Colonic mucosa (tissue), 4 donors: ENCODE results near the gene RFFL. TPM values are rescaled to one million over a fixed set of nuclear protein-coding genes. Genes with fewer than 3 reads are reported as not detected.
A peak's percentile ranks its signal among the peaks of the same experiment; 100 is the strongest.

ENCODE experiments used
- DNase-seq: peaks from one replicate; pipeline ENCODE4 v3.0.0-alpha.2; 2020
- H3K27ac ChIP-seq: fragments of 200-600 bp; one replicate; pipeline ENCODE4 v1.8.0; 2021
- H3K27me3 ChIP-seq: fragments of 200-600 bp; one replicate; pipeline ENCODE4 v1.8.0; 2021
- H3K36me3 ChIP-seq: fragments of 200-600 bp; one replicate; pipeline ENCODE4 v1.8.0; 2021
- H3K4me1 ChIP-seq: fragments of 200-600 bp; one replicate; pipeline ENCODE4 v1.8.0; 2021; ENCODE audit warnings: mild to moderate bottlenecking
- H3K4me3 ChIP-seq: fragments of 200-600 bp; one replicate; pipeline ENCODE4 v1.8.0; 2021
- H3K9ac ChIP-seq, 2 donors: one replicate each; pipeline ENCODE4 v1.7.0; 2013; ENCODE audit warnings: control low read depth in 2 of 2, low read depth in 2 of 2, low read length in 2 of 2
- H3K9me3 ChIP-seq: fragments of 200-600 bp; one replicate; pipeline ENCODE4 v1.8.0; 2021
- CTCF ChIP-seq: fragments of 200-600 bp; IDR thresholded peaks from one replicate; pipeline ENCODE4 v1.8.0; 2022; ENCODE audit warnings: antibody characterized with exemption, mild to moderate bottlenecking
- intact Hi-C: fragments of 100-400 bp; cut with DNase I; formaldehyde crosslinking; loops from one replicate; pipeline ENCODE4 v1.14.1; 2022
- total RNA-seq, 2 donors: library from RNA; stranded (reverse); fragmentation: NEBNext Ultra II Directional in 1 of 2; extraction: Animal tissue kit (Norgen Biotek cat#: 25700) in 1 of 2; gene quantifications; one replicate each; pipeline ENCODE4 v1.2.1, GENCODE V29; 2021
- donor health status: healthy.
- donor health status: DM: no; HTN: no; CAD: no.
- donor health status: DM: no; HTN: no; CAD: no.

Gene RFFL
- total RNA-seq, 2 donors from 2014 or later: 48.4 to 82.5 TPM

- intact Hi-C loops: no loop called here
- DNase-seq: no peak
- Histone ChIP-seq H3K4me1 (peaks cover 7% of the 10 kb centered on the region), H3K27me3 (no peaks in the 10 kb centered on the region), H3K9ac (no peak overlapping the region), H3K4me3 (no peak overlapping the region), H3K36me3 (no peaks in the 10 kb centered on the region), H3K9me3 (no peaks in the 10 kb centered on the region), H3K27ac (no peak overlapping the region)
- no peak for TF ChIP-seq CTCF
Measured at GRCh38 chr17:35062308-35062707, 1.2 kb downstream of the RFFL start.

GRCh38 chr17:35057332-35057915 lies 6.1 kb downstream of the RFFL start:
- DNase-seq: no peak
- no peak overlapping the region for H3K27ac ChIP-seq

GRCh38 chr17:35056013-35056412 lies 7.5 kb downstream of the RFFL start:
- TF ChIP-seq CTCF: no peak
- no peak for DNase-seq
- Histone ChIP-seq H3K27me3 (no peaks in the 10 kb centered on the region), H3K27ac (no peak overlapping the region), H3K4me3 (no peak overlapping the region), H3K36me3 (no peaks in the 10 kb centered on the region), H3K4me1 (peaks cover 6% of the 10 kb centered on the region), H3K9me3 (no peaks in the 10 kb centered on the region), H3K9ac (no peak overlapping the region)
- intact Hi-C loops: no loop called here

More at GRCh38 chr17:35057332-35057915, 6.1 kb downstream of the RFFL start:
- Histone ChIP-seq H3K4me3 (no peak overlapping the region), H3K4me1 (peaks cover 3% of the 10 kb centered on the region), H3K36me3 (no peaks in the 10 kb centered on the region), H3K27me3 (no peaks in the 10 kb centered on the region), H3K9ac (no peak overlapping the region), H3K9me3 (no peaks in the 10 kb centered on the region)
- intact Hi-C loops: no loop called here
- no peak for TF ChIP-seq CTCF

- Histone ChIP-seq H3K9me3 (no peaks in the 10 kb centered on the region), H3K4me3 (no peak overlapping the region), H3K27ac (no peak overlapping the region), H3K27me3 (no peaks in the 10 kb centered on the region), H3K9ac (no peak overlapping the region), H3K4me1 (peaks cover 6% of the 10 kb centered on the region), H3K36me3 (no peaks in the 10 kb centered on the region)
- intact Hi-C loops: no loop called here
- DNase-seq: no peak
- no peak for TF ChIP-seq CTCF
Measured at GRCh38 chr17:35053204-35053603, 10.3 kb downstream of the RFFL start.

GRCh38 chr17:35052780-35053179 lies 10.7 kb downstream of the RFFL start:
- Histone ChIP-seq H3K36me3 (no peaks in the 10 kb centered on the region), H3K9ac (peak overlapping the region in 1 of 2 donors; percentile 15), H3K27ac (peak overlapping the region; percentile 69), H3K4me3 (no peak overlapping the region), H3K9me3 (no peaks in the 10 kb centered on the region), H3K27me3 (no peaks in the 10 kb centered on the region), H3K4me1 (peaks cover 6% of the 10 kb centered on the region)
- no peak for TF ChIP-seq CTCF
- intact Hi-C loops: no loop called here
- no peak for DNase-seq
